GM12892 (cell line): ENCODE measurements around the gene E2F1.

Source experiments
- POLR2A ChIP-seq: IDR thresholded peaks from 2 replicates; pipeline ENCODE4 v1.6.1; 2011; ENCODE audit warnings: low read depth, low read length, control low read depth
- POLR2AphosphoS5 ChIP-seq: IDR thresholded peaks from 2 replicates; pipeline ENCODE4 v1.6.1; 2011; ENCODE audit warnings: low read depth, low read length, control low read depth
- TAF1 ChIP-seq: IDR thresholded peaks from 2 replicates; pipeline ENCODE4 v1.6.1; 2011; ENCODE audit warnings: low read depth, mild to moderate bottlenecking, control low read depth, low read length, borderline replicate concordance

GRCh38 chr20:33693289-33693688, 7.1 kb upstream of the E2F1 start:
- TF ChIP-seq POLR2A, result no peak
- TF ChIP-seq TAF1, result no peak
- TF ChIP-seq POLR2AphosphoS5, result no peak
